K562 (cell line): ENCODE results near the gene SLC4A3. TPM values are rescaled to one million over a fixed set of nuclear protein-coding genes. Genes with fewer than 3 reads are reported as not detected.

ENCODE experiments used
- ATAC-seq: fragments of 200-7000 bp; cut with Tn5 transposase; 3 replicates; pipeline ENCODE4 v1.9.1; 2020; ENCODE audit warnings: moderate library complexity
- BruUV-seq: library from RNA; stranded (reverse); fragments of 400-500 nt; replicated peaks from 2 replicates; lab custom pipeline; 2021; lab: Mats Ljungman, UMichigan
- CTCF ChIA-PET: fragments of 300-600 bp; formaldehyde crosslinking; extraction: SDS; loops from one replicate; lab custom pipeline; 2021; ENCODE audit warnings: low intra/inter-chr PET ratio; lab: Yijun Ruan, JAX
- POLR2A ChIA-PET: fragments of 300-600, 350-650 bp; sonication (Branson Sonifier 250); formaldehyde crosslinking; extraction: SDS; loops from one replicate; lab custom pipeline; 2021; ENCODE audit warnings: antibody characterized with exemption, inconsistent platforms; lab: Yijun Ruan, JAX
- DNase-seq, 4 experiments: peaks; one replicate each; pipeline versions ENCODE4 v3.0.0 to v3.0.0-alpha.2; 2011 to 2018; ENCODE audit warnings: low spot score in 3 of 4, mixed read lengths in 3 of 4; ENCODE audit errors: extremely low read depth in 1 of 4
- FAIRE-seq: peaks from 2 replicates; lab custom pipeline; 2011; peaks lifted over from hg19 to GRCh38; lab: Jason Lieb, UNC
- H2AFZ ChIP-seq: 2 replicates; pipeline ENCODE4 v1.6.0; 2011; ENCODE audit warnings: low read depth, low read length, control low read depth, inconsistent platforms
- H3K27ac ChIP-seq: fragments of 200-600 bp; 3 replicates; pipeline ENCODE4 v1.8.0; 2011; ENCODE audit warnings: low read depth, mild to moderate bottlenecking, control low read depth, inconsistent platforms, low read length, moderate library complexity, mixed read lengths; ENCODE audit errors: extremely low read depth
- H3K27me3 ChIP-seq, 2 experiments: fragments of 300-600 bp in 1 of 2; 2 replicates in 1 of 2; 3 replicates in 1 of 2; pipeline versions ENCODE4 v1.6.0 to v1.8.0; 2011; ENCODE audit warnings: inconsistent platforms in 2 of 2, low read length in 2 of 2, mild to moderate bottlenecking in 1 of 2, mixed read lengths in 1 of 2, moderate library complexity in 1 of 2; ENCODE audit not compliant: control insufficient read depth in 2 of 2, insufficient read depth in 2 of 2
- H3K36me3 ChIP-seq: fragments of 300-600 bp; 3 replicates; pipeline ENCODE4 v1.8.0; 2011; ENCODE audit warnings: mild to moderate bottlenecking, low read length, inconsistent platforms; ENCODE audit not compliant: control insufficient read depth, insufficient read depth
- H3K4me1 ChIP-seq, 2 experiments: fragments of 200-600 bp in 1 of 2; replicated peaks in 1 of 2; 2 replicates in 1 of 2; 3 replicates in 1 of 2; pipeline versions ENCODE4 v1.5.1 to v1.8.0; 2011; ENCODE audit warnings: inconsistent platforms in 2 of 2, low read length in 2 of 2, mild to moderate bottlenecking in 1 of 2, mixed read lengths in 1 of 2, moderate library complexity in 1 of 2; ENCODE audit not compliant: control insufficient read depth in 2 of 2, insufficient read depth in 2 of 2
- H3K4me2 ChIP-seq: 2 replicates; pipeline ENCODE4 v1.6.1; 2011; ENCODE audit warnings: low read length, control low read depth, inconsistent platforms, mixed read lengths; ENCODE audit not compliant: insufficient read depth
- H3K4me3 ChIP-seq: fragments of 200-600 bp; sonication (generic), shearing (Covaris generic); 2 replicates; pipeline ENCODE4 v1.5.1; 2016; ENCODE audit warnings: control low read depth, inconsistent platforms
- H3K79me2 ChIP-seq: fragments of 200-600 bp; 3 replicates; pipeline ENCODE4 v1.8.0; 2011; ENCODE audit warnings: low read length, inconsistent platforms; ENCODE audit not compliant: control insufficient read depth, insufficient read depth
- H3K9ac ChIP-seq, 2 experiments: 2 replicates each; pipeline versions ENCODE4 v1.6.0 to v1.6.1; 2011; ENCODE audit warnings: low read depth in 2 of 2, low read length in 2 of 2, control low read depth in 1 of 2, inconsistent platforms in 1 of 2, mild to moderate bottlenecking in 1 of 2, mixed read lengths in 1 of 2; ENCODE audit not compliant: insufficient read depth in 1 of 2
- H3K9me1 ChIP-seq: one replicate; pipeline ENCODE4 v1.6.0; 2011; ENCODE audit warnings: inconsistent platforms, mild to moderate bottlenecking, low read length, moderate library complexity; ENCODE audit not compliant: control insufficient read depth, insufficient read depth
- H3K9me3 ChIP-seq: replicated peaks from 2 replicates; pipeline ENCODE4 v1.5.1; 2011; ENCODE audit warnings: low read depth, low read length, inconsistent platforms; ENCODE audit not compliant: control insufficient read depth, insufficient read depth
- H4K20me1 ChIP-seq: replicated peaks from 2 replicates; pipeline ENCODE4 v1.6.1; 2011; ENCODE audit warnings: low read length, inconsistent platforms, mixed read lengths; ENCODE audit not compliant: control insufficient read depth, insufficient read depth
- EP400 ChIP-seq: fragments of 450-650 bp; IDR thresholded peaks from 2 replicates; pipeline ENCODE4 v1.6.1; 2017; ENCODE audit warnings: antibody characterized with exemption, mild to moderate bottlenecking, moderate library complexity
- PCBP2 ChIP-seq: fragments of 200-400 bp; formaldehyde crosslinking; IDR thresholded peaks from 2 replicates; pipeline ENCODE4 v1.6.1; 2018; ENCODE audit warnings: low read length, low read depth, mild to moderate bottlenecking, moderate library complexity; ENCODE audit not compliant: poor library complexity, severe bottlenecking
- TBL1XR1 ChIP-seq, 2 experiments: IDR thresholded peaks; 2 replicates each; pipeline ENCODE4 v1.6.1; 2012; ENCODE audit warnings: improper control_type of control experiment in 2 of 2, low read length in 2 of 2, mild to moderate bottlenecking in 1 of 2
- ZNF175 ChIP-seq: fragments of 200-800 bp; sonication (Bioruptor generic); IDR thresholded peaks from 2 replicates; pipeline ENCODE4 v1.6.1; 2016; ENCODE audit warnings: low read depth, mild to moderate bottlenecking, missing genetic modification characterization, missing compliant biosample characterization
- ZNF436 ChIP-seq: fragments of 250-450, 450-650 bp; sonication (Bioruptor Pico); formaldehyde crosslinking; IDR thresholded peaks from 2 replicates; pipeline ENCODE4 v1.7.0; 2020; ENCODE audit warnings: mild to moderate bottlenecking
- ZNF507 ChIP-seq: conservative IDR thresholded peaks from 2 replicates; pipeline ENCODE4 v1.6.1; 2017; ENCODE audit warnings: missing genetic modification characterization, missing compliant biosample characterization
- WGBS: fragments of 100-300 bp; shearing (Covaris generic); methylation state at CpG from one replicate; pipeline ENCODE4 v1.1.6; 2016; ENCODE audit warnings: low coverage, mixed read lengths; ENCODE audit not compliant: insufficient coverage; ENCODE audit errors: missing lambda C conversion rate; 5-methylcytosine and 5-hydroxymethylcytosine counted together
- in situ Hi-C: fragments of 300-500 bp; cut with MboI; formaldehyde crosslinking; loops from 4 replicates; pipeline ENCODE4 v1.15.0; 2018; ENCODE audit warnings: inconsistent platforms, mixed read lengths
- intact Hi-C: fragments of 100-400 bp; cut with micrococcal nuclease; formaldehyde crosslinking; loops from 2 replicates; pipeline ENCODE4 v1.14.2; 2022
- polyA plus RNA-seq, 8 experiments: library from polyadenylated mRNA; depleted of rRNA in 4 of 8; stranded (reverse) in 5 of 8; unstranded in 3 of 8; fragments of >200 nt; fragmentation: Nextera tagmentation in 2 of 8; fragmentation: Illumina TruSeq in 1 of 8; extraction: Ambion mirVana in 2 of 8; extraction: Trizol in 1 of 8; gene quantifications; 2 replicates each; pipeline versions ENCODE4 v1.2.1 to v1.2.3, GENCODE V29; 2011 to 2014; ENCODE audit warnings: inconsistent platforms in 1 of 8, missing spikeins in 1 of 8
- total RNA-seq, 7 experiments: library from RNA; depleted of rRNA in 6 of 7; stranded (reverse); fragments of >200 nt in 6 of 7; fragmentation: Illumina TruSeq in 2 of 7; extraction: Trizol in 2 of 7; gene quantifications; 2 replicates each; pipeline versions ENCODE4 v1.2.1 to v1.2.3, GENCODE V29; 2011 to 2021; ENCODE audit warnings: low replicate concordance in 1 of 7

The SLC4A3 gene
- total and polyA plus RNA-seq, 9 of the 15 experiments (the other 6 are each of a cell fraction or from before 2014, with no cell fraction given): 0.04 to 0.31 (median 0.16) TPM; not detected in 5

- WGBS: 19% methylated on average over 10 of the region's 15 CpGs
- TF ChIP-seq PCBP2 (no peak), ZNF436 (CRISPR knock-in tag) (no peak), EP400 (no peak), ZNF175 (CRISPR knock-in tag) (no peak), TBL1XR1 (IDR thresholded peaks at IDR 0.05; ENCODE audit: low read length in 2 of 2) (no peak), ZNF507 (tag) (no peak)
- TF ChIP-seq, all 486 proteins: peak for 0
- CTCF ChIA-PET: no interaction called here
- POLR2A ChIA-PET: interaction anchor here (0.7 to 0.8 kb wide), 2 partner anchors 323 to 452 kb away, joined by 3 to 6 read pairs; no protein-coding TSS in a partner anchor
- intact Hi-C loops (loop anchor here (5.0 kb wide), 1 partner anchor 93 kb away; no protein-coding TSS in a partner anchor), in situ Hi-C loops (no loop called here)
- ATAC-seq: no peak
- H3K4me3 ChIP-seq: no peak overlapping the region
- no peaks in the 10 kb centered on the region for H3K36me3 ChIP-seq
- FAIRE-seq: no peak
- H3K9me3 ChIP-seq: no peaks in the 10 kb centered on the region
- no peaks in the 10 kb centered on the region for H3K9me1 ChIP-seq
- H3K9ac ChIP-seq: no peak overlapping the region
- no peak overlapping the region for H3K27ac ChIP-seq
- no peak for DNase-seq
- H2AFZ ChIP-seq: no peak overlapping the region
- H3K4me2 ChIP-seq: no peak overlapping the region
- H3K27me3 ChIP-seq: peaks cover 2 to 26% of the 10 kb centered on the region in 2 experiments; a peak in 3 of 5 replicates
- BruUV-seq: no TSS peak
- H3K4me1 ChIP-seq: peaks cover 5 to 56% of the 10 kb centered on the region in 2 experiments; a peak in 4 of 5 replicates
- no peaks in the 10 kb centered on the region for H3K79me2 ChIP-seq
- 0 out of 2 replicates have a peak, but pooled peaks cover 3% of the 10 kb centered on the region for H4K20me1 ChIP-seq
These were observed 6.9 kb downstream of the SLC4A3 start for GRCh38 chr2:219634171-219634940.
